Fibroblast of the aortic adventitia (primary cell): Measurements from ENCODE around the gene NDUFA13. TPM values are rescaled to one million over a fixed set of nuclear protein-coding genes. Genes with fewer than 3 reads are reported as not detected.

Source experiments
- DNase-seq: peaks from one replicate; pipeline ENCODE4 v3.0.0-alpha.2; 2010; ENCODE audit warnings: low read depth
- H3K4me3 ChIP-seq: 2 replicates; pipeline ENCODE4 v1.5.1; 2011; ENCODE audit warnings: low read depth, mild to moderate bottlenecking, control low read depth, low read length, moderate library complexity
- total RNA-seq: library from RNA; depleted of rRNA; stranded (reverse); fragments of >200 nt; gene quantifications from 2 replicates; pipeline ENCODE4 v1.2.3, GENCODE V29; 2012; ENCODE audit warnings: low replicate concordance
- TF ChIP-seq, protein P1 (sequence below): IDR thresholded peaks from 2 replicates; pipeline ENCODE4 v1.5.1; 2011; ENCODE audit warnings: mild to moderate bottlenecking, low read length, control low read depth, inconsistent platforms; ENCODE audit not compliant: insufficient read depth

NDUFA13 gene
- total RNA-seq, 1 donor, result 127 TPM

GRCh38 chr19:19513682-19514081 lies 2.3 kb upstream of the NDUFA13 start:
- TF ChIP-seq, protein P1, sequence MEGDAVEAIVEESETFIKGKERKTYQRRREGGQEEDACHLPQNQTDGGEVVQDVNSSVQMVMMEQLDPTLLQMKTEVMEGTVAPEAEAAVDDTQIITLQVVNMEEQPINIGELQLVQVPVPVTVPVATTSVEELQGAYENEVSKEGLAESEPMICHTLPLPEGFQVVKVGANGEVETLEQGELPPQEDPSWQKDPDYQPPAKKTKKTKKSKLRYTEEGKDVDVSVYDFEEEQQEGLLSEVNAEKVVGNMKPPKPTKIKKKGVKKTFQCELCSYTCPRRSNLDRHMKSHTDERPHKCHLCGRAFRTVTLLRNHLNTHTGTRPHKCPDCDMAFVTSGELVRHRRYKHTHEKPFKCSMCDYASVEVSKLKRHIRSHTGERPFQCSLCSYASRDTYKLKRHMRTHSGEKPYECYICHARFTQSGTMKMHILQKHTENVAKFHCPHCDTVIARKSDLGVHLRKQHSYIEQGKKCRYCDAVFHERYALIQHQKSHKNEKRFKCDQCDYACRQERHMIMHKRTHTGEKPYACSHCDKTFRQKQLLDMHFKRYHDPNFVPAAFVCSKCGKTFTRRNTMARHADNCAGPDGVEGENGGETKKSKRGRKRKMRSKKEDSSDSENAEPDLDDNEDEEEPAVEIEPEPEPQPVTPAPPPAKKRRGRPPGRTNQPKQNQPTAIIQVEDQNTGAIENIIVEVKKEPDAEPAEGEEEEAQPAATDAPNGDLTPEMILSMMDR, result no peak
- no peak for DNase-seq
- H3K4me3 ChIP-seq, result no peak overlapping the region

GRCh38 chr19:19514215-19514657 lies 1.8 kb upstream of the NDUFA13 start:
- peak; percentile 58 for DNase-seq
- TF ChIP-seq, protein P1, result no peak
- H3K4me3 ChIP-seq, result peak overlapping the region; percentile 9

- peak within 1 kb of the TSS; percentile 91 for H3K4me3 ChIP-seq
- DNase-seq, result no peak
- TF ChIP-seq, protein P1, result no peak
Observed at GRCh38 chr19:19514881-19515641, 964 bp upstream of the NDUFA13 start, which contains the start of gene TSSK6. Gene TSSK6, minus strand, starts transcription at chr19:19515548. Its CDS starts 121 bp downstream, at chr19:19515427.

GRCh38 chr19:19517235-19517619 lies 1.2 kb downstream of the NDUFA13 start:
- TF ChIP-seq, protein P1, result no peak
- no peak for DNase-seq
- peak overlapping the region; percentile 91 for H3K4me3 ChIP-seq

DNA sequence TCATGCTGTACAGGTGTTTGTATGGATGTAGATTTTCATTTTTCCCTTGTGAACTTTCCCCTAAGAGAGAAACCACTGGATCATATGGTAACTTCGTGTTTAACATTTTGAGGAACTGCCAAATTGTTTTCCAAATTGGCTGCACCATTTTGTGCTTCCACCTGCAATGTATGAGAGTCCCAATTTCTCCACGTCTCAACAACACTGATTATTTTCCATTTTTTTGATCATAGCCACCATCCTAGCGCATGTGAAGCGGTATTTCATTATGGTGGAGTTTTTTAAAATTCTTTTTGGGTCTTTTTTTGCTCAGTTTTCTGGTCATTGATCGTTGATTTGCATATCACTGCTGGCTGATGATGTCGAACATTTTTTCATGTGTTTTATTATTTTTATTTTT lies 5.0 kb downstream of the NDUFA13 start:
- no peak overlapping the region for H3K4me3 ChIP-seq
- no peak for DNase-seq
- TF ChIP-seq, protein P1, result no peak

GRCh38 chr19:19523177-19523576 lies 7.2 kb downstream of the NDUFA13 start:
- DNase-seq, result no peak
- TF ChIP-seq, protein P1, result no peak
- H3K4me3 ChIP-seq, result no peak overlapping the region
